GM12878 (cell line): ENCODE results near the gene FAM47A.

ENCODE experiments used
- CTCF ChIP-seq, 3 experiments: IDR thresholded peaks in 2 of 3; conservative IDR thresholded peaks in 1 of 3; 2 replicates each; pipeline ENCODE4 v1.5.1; 2011; ENCODE audit warnings: low read depth in 3 of 3, low read length in 3 of 3, mild to moderate bottlenecking in 3 of 3, control low read depth in 2 of 3, moderate library complexity in 2 of 3, inconsistent platforms in 1 of 3, mixed read lengths in 1 of 3; ENCODE audit not compliant: control insufficient read depth in 2 of 3, insufficient read depth in 1 of 3; ENCODE audit errors: extremely low read depth in 1 of 3
- EZH2 ChIP-seq: IDR thresholded peaks from 2 replicates; pipeline ENCODE4 v1.6.1; 2012; ENCODE audit warnings: low read depth, mild to moderate bottlenecking, control low read depth, inconsistent platforms, low read length, borderline replicate concordance; ENCODE audit not compliant: control insufficient read depth
- NRF1 ChIP-seq: conservative IDR thresholded peaks from 2 replicates; pipeline ENCODE4 v1.6.1; 2011; ENCODE audit warnings: mild to moderate bottlenecking, low read depth, low read length, improper control_type of control experiment
- PAX5 ChIP-seq: IDR thresholded peaks from 2 replicates; pipeline ENCODE4 v1.6.1; 2011; ENCODE audit warnings: low read depth, low read length, borderline replicate concordance
- POLR2A ChIP-seq: IDR thresholded peaks from 2 replicates; pipeline ENCODE4 v1.6.1; 2011; ENCODE audit warnings: low read depth, mild to moderate bottlenecking, low read length
- STAT3 ChIP-seq: IDR thresholded peaks from 2 replicates; pipeline ENCODE4 v1.6.1; 2011; ENCODE audit warnings: low read depth, low read length, improper control_type of control experiment
- SUZ12 ChIP-seq: fragments of 200-600 bp; sonication (generic); IDR thresholded peaks from one replicate; pipeline ENCODE4 v1.6.1; 2018; ENCODE audit warnings: antibody characterized with exemption, mild to moderate bottlenecking; ENCODE audit not compliant: unreplicated experiment
- YY1 ChIP-seq: IDR thresholded peaks from 2 replicates; pipeline ENCODE4 v1.6.1; 2011; ENCODE audit warnings: low read depth, mild to moderate bottlenecking, low read length
- ZNF217 ChIP-seq: fragments of 450-650 bp; IDR thresholded peaks from 2 replicates; pipeline ENCODE4 v1.6.1; 2017; ENCODE audit warnings: antibody characterized with exemption, mild to moderate bottlenecking

DNA sequence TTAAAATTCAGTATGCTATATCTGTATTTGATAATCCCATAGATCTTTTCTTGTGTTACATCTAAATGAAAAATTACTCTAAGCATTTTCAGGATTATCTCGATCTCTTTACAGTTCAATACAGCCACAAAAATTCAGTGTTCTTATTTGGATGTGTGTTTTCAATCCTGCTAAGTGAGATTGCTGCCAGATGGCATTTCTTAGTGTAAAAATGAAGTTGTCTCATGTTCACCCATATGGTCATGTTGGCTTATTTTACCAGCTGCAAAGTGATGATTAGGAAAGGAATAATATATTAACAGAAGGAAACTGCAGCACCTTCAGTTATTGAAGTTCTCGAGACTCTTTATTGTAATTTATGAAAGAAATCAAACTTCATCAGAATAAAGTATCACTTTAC, 12.1 kb upstream of the FAM47A start:
- TF ChIP-seq CTCF (IDR thresholded peaks at IDR 0.05 in 2 of 3, conservative IDR thresholded peaks at IDR 0.05 in 1 of 3; ENCODE audit: control insufficient read depth in 2 of 3, extremely low read depth in 1 of 3, insufficient read depth in 1 of 3, low read depth in 3 of 3, low read length in 3 of 3) = no peak
- no peak for TF ChIP-seq POLR2A
- no peak for TF ChIP-seq ZNF217
- TF ChIP-seq PAX5 = no peak
- TF ChIP-seq NRF1 = no peak
- TF ChIP-seq EZH2 = no peak
- no peak for TF ChIP-seq YY1
- TF ChIP-seq SUZ12 = no peak
- TF ChIP-seq STAT3 = no peak
